CD4-positive, alpha-beta T cell treated with Interleukin-6 for 4 hours (primary cell): ENCODE measurements around the gene LIPF.
"Not testable (repeated sequence)": the region's sequence is repeated elsewhere in the genome, so short reads cannot be mapped to it uniquely, and the experiment has no call there.

Source experiments
- DNase-seq: peaks from one replicate; pipeline ENCODE4 v3.0.0-alpha.2; 2020; ENCODE audit warnings: mixed read lengths

Gene LIPF

GRCh38 chr10:88676283-88677060 is 12.2 kb downstream of the LIPF start:
- no peak for DNase-seq

- DNase-seq: no peak
Observed at GRCh38 chr10:88680958-88681357, 16.7 kb downstream of the LIPF start.

- DNase-seq: no peak
Observed at GRCh38 chr10:88682491-88682890, 18.2 kb downstream of the LIPF start.

GRCh38 chr10:88687853-88688467 is 23.7 kb downstream of the LIPF start:
- DNase-seq: no peak

GRCh38 chr10:88689366-88689765 is 25.1 kb downstream of the LIPF start:
- DNase-seq: no peak

GRCh38 chr10:88693392-88694020 is 29.3 kb downstream of the LIPF start:
- no peak for DNase-seq

- DNase-seq: no peak
Observed at GRCh38 chr10:88702848-88703597, 38.8 kb downstream of the LIPF start.

GRCh38 chr10:88705958-88706357 is 41.7 kb downstream of the LIPF start, which contains the start of gene LIPK:
LIPK (plus strand) TSS chr10:88706249; CDS start chr10:88724544, 18,295 bp downstream.
- DNase-seq: no peak

GRCh38 chr10:88707429-88708155 is 43.4 kb downstream of the LIPF start:
- no peak for DNase-seq

GRCh38 chr10:88709361-88709760 is 45.1 kb downstream of the LIPF start:
- DNase-seq: not testable (repeated sequence)

- DNase-seq: no peak
Observed at GRCh38 chr10:88715517-88715916, 51.3 kb downstream of the LIPF start.

GRCh38 chr10:88721392-88721791 is 57.1 kb downstream of the LIPF start:
- DNase-seq: no peak

- DNase-seq: no peak
Observed at GRCh38 chr10:88725798-88726197, 61.6 kb downstream of the LIPF start.

- DNase-seq: no peak
Observed at GRCh38 chr10:88728107-88728763, 64.0 kb downstream of the LIPF start.
